KOPT-K1 (cell line): Measurements from ENCODE around the gene SND1.

Source experiments
- H3K27ac ChIP-seq: fragments of 200-600 bp; sonication (generic); 2 replicates; pipeline ENCODE4 v1.5.1; 2016; ENCODE audit warnings: antibody characterized with exemption, mild to moderate bottlenecking, low read depth, low read length; ENCODE audit not compliant: poor library complexity, severe bottlenecking
- H3K36me3 ChIP-seq: fragments of 200-600 bp; sonication (generic); 2 replicates; pipeline ENCODE4 v1.5.1; 2017; ENCODE audit warnings: antibody characterized with exemption, mild to moderate bottlenecking, low read length, moderate library complexity; ENCODE audit not compliant: insufficient read depth
- H3K9me3 ChIP-seq: fragments of 200-600 bp; sonication (generic); 2 replicates; pipeline ENCODE4 v1.5.1; 2017; ENCODE audit warnings: antibody characterized with exemption, low read length, mild to moderate bottlenecking; ENCODE audit not compliant: insufficient read depth, poor library complexity, severe bottlenecking

SND1 gene

GRCh38 chr7:128008141-128008540 lies 356.1 kb downstream of the SND1 start:
- peaks cover 32% of the 10 kb centered on the region; the same call in 1 of the 2 replicates for H3K36me3 ChIP-seq
- no peaks in the 10 kb centered on the region for H3K9me3 ChIP-seq
- no peak overlapping the region for H3K27ac ChIP-seq

GRCh38 chr7:128008744-128009143 lies 356.8 kb downstream of the SND1 start:
- Histone ChIP-seq H3K27ac (no peak overlapping the region), H3K36me3 (peaks cover 38% of the 10 kb centered on the region), H3K9me3 (no peaks in the 10 kb centered on the region)

GRCh38 chr7:128010391-128011127 lies 358.6 kb downstream of the SND1 start:
- peaks cover 37% of the 10 kb centered on the region for H3K36me3 ChIP-seq
- H3K9me3 ChIP-seq, result no peaks in the 10 kb centered on the region
- H3K27ac ChIP-seq, result no peak overlapping the region

GRCh38 chr7:128011131-128011661 lies 359.2 kb downstream of the SND1 start:
- no peak overlapping the region for H3K27ac ChIP-seq
- H3K36me3 ChIP-seq, result peaks cover 36% of the 10 kb centered on the region
- H3K9me3 ChIP-seq, result no peaks in the 10 kb centered on the region

GRCh38 chr7:128014811-128015210 lies 362.8 kb downstream of the SND1 start:
- Histone ChIP-seq H3K27ac (no peak overlapping the region), H3K36me3 (peaks cover 46% of the 10 kb centered on the region)

GRCh38 chr7:128017460-128017859 lies 365.5 kb downstream of the SND1 start:
- peaks cover 60% of the 10 kb centered on the region for H3K36me3 ChIP-seq
- no peaks in the 10 kb centered on the region for H3K9me3 ChIP-seq
- H3K27ac ChIP-seq, result no peak overlapping the region

More at GRCh38 chr7:128014811-128015210, 362.8 kb downstream of the SND1 start:
- no peaks in the 10 kb centered on the region for H3K9me3 ChIP-seq

GRCh38 chr7:128017862-128018845 lies 366.2 kb downstream of the SND1 start:
- no peak overlapping the region for H3K27ac ChIP-seq
- no peaks in the 10 kb centered on the region for H3K9me3 ChIP-seq
- H3K36me3 ChIP-seq, result peaks cover 53% of the 10 kb centered on the region

- peaks cover 42% of the 10 kb centered on the region; the same call in 1 of the 2 replicates for H3K36me3 ChIP-seq
- H3K27ac ChIP-seq, result no peak overlapping the region
- no peaks in the 10 kb centered on the region for H3K9me3 ChIP-seq
Measured at GRCh38 chr7:128019288-128019687, 367.3 kb downstream of the SND1 start.

- H3K36me3 ChIP-seq, result peaks cover 41% of the 10 kb centered on the region; the same call in 1 of the 2 replicates
- H3K27ac ChIP-seq, result no peak overlapping the region
- H3K9me3 ChIP-seq, result no peaks in the 10 kb centered on the region
Measured at GRCh38 chr7:128020159-128020558, 368.2 kb downstream of the SND1 start.

- H3K36me3 ChIP-seq, result peaks cover 41% of the 10 kb centered on the region; the same call in 1 of the 2 replicates
- H3K27ac ChIP-seq, result no peak overlapping the region
- H3K9me3 ChIP-seq, result no peaks in the 10 kb centered on the region
Measured at GRCh38 chr7:128021366-128021765, 369.4 kb downstream of the SND1 start.

GRCh38 chr7:128022631-128023532 lies 370.9 kb downstream of the SND1 start:
- Histone ChIP-seq H3K9me3 (no peaks in the 10 kb centered on the region), H3K36me3 (peaks cover 35% of the 10 kb centered on the region; the same call in 1 of the 2 replicates), H3K27ac (no peak overlapping the region)

- Histone ChIP-seq H3K36me3 (peaks cover 34% of the 10 kb centered on the region), H3K27ac (no peak overlapping the region), H3K9me3 (no peaks in the 10 kb centered on the region)
Measured at GRCh38 chr7:128024151-128024550, 372.2 kb downstream of the SND1 start.

GRCh38 chr7:128025380-128025779 lies 373.4 kb downstream of the SND1 start:
- Histone ChIP-seq H3K36me3 (peaks cover 36% of the 10 kb centered on the region), H3K9me3 (no peaks in the 10 kb centered on the region), H3K27ac (no peak overlapping the region)

- Histone ChIP-seq H3K36me3 (peaks cover 31% of the 10 kb centered on the region), H3K9me3 (no peaks in the 10 kb centered on the region), H3K27ac (no peak overlapping the region)
Measured at GRCh38 chr7:128025819-128026218, 373.8 kb downstream of the SND1 start.
